ENCODE results near the gene UBE2E2.

Gene UBE2E2

GRCh38 chr3:23588547-23588946, 385.4 kb downstream of the UBE2E2 start:
- H3K79me2 ChIP-seq (ENCODE audit: insufficient read depth, low read length) = no peaks in the 10 kb centered on the region
- H3K27ac ChIP-seq (ENCODE audit: low read depth, low read length, poor library complexity, severe bottlenecking) = no peak overlapping the region
- H3K4me2 ChIP-seq (ENCODE audit: low read length) = no peak overlapping the region
- no peaks in the 10 kb centered on the region for H3K27me3 ChIP-seq (ENCODE audit: insufficient read depth, low read length)
- H3K36me3 ChIP-seq (ENCODE audit: insufficient read depth, low read length) = no peaks in the 10 kb centered on the region
- H4K20me1 ChIP-seq (ENCODE audit: insufficient read depth, low read length) = no peaks in the 10 kb centered on the region
- peaks cover 28% of the 10 kb centered on the region for H3K4me1 ChIP-seq (ENCODE audit: insufficient read depth, low read length, severe bottlenecking)
- H3F3A ChIP-seq (ENCODE audit: insufficient read depth, low read length) = no peaks in the 10 kb centered on the region
- no peak overlapping the region for H2AFZ ChIP-seq (ENCODE audit: low read length)
- H3K9me3 ChIP-seq (ENCODE audit: low read length) = no peaks in the 10 kb centered on the region
- H3K4me3 ChIP-seq (ENCODE audit: low read depth, low read length, poor library complexity, severe bottlenecking) = no peak overlapping the region
- no peak overlapping the region for H3K9ac ChIP-seq (ENCODE audit: low read length)
- no peak for TF ChIP-seq EZH2 (IDR thresholded peaks at IDR 0.05; ENCODE audit: borderline replicate concordance, low read length)
- TF ChIP-seq CTCF (IDR thresholded peaks at IDR 0.05; ENCODE audit: low read length) = no peak
- H3K9me2 ChIP-seq (ENCODE audit: low read depth, low read length) = no peaks in the 10 kb centered on the region

GRCh38 chr3:23589602-23590001, 386.5 kb downstream of the UBE2E2 start:
- Histone ChIP-seq H3F3A (ENCODE audit: insufficient read depth, low read length) (no peaks in the 10 kb centered on the region), H3K27me3 (ENCODE audit: insufficient read depth, low read length) (no peaks in the 10 kb centered on the region), H4K20me1 (ENCODE audit: insufficient read depth, low read length) (no peaks in the 10 kb centered on the region), H3K9me3 (ENCODE audit: low read length) (no peaks in the 10 kb centered on the region), H3K36me3 (ENCODE audit: insufficient read depth, low read length) (no peaks in the 10 kb centered on the region), H2AFZ (ENCODE audit: low read length) (no peak overlapping the region), H3K4me3 (ENCODE audit: low read depth, low read length, poor library complexity, severe bottlenecking) (no peak overlapping the region), H3K79me2 (ENCODE audit: insufficient read depth, low read length) (no peaks in the 10 kb centered on the region), H3K4me2 (ENCODE audit: low read length) (no peak overlapping the region), H3K9ac (ENCODE audit: low read length) (no peak overlapping the region), H3K9me2 (ENCODE audit: low read depth, low read length) (no peaks in the 10 kb centered on the region), H3K27ac (ENCODE audit: low read depth, low read length, poor library complexity, severe bottlenecking) (no peak overlapping the region), H3K4me1 (ENCODE audit: insufficient read depth, low read length, severe bottlenecking) (peaks cover 38% of the 10 kb centered on the region)
- TF ChIP-seq CTCF (IDR thresholded peaks at IDR 0.05; ENCODE audit: low read length) (no peak), EZH2 (IDR thresholded peaks at IDR 0.05; ENCODE audit: borderline replicate concordance, low read length) (no peak)

- Histone ChIP-seq H3F3A (ENCODE audit: insufficient read depth, low read length) (no peaks in the 10 kb centered on the region), H3K36me3 (ENCODE audit: insufficient read depth, low read length) (no peaks in the 10 kb centered on the region), H3K4me2 (ENCODE audit: low read length) (peak overlapping the region; percentile 37; the same call in 1 of the 2 replicates)
Observed at GRCh38 chr3:23590424-23591273, 387.5 kb downstream of the UBE2E2 start.

More at GRCh38 chr3:23590424-23591273, 387.5 kb downstream of the UBE2E2 start:
- H3K27me3 ChIP-seq (ENCODE audit: insufficient read depth, low read length) = no peaks in the 10 kb centered on the region
- TF ChIP-seq CTCF (IDR thresholded peaks at IDR 0.05; ENCODE audit: low read length) = no peak
- no peak for TF ChIP-seq EZH2 (IDR thresholded peaks at IDR 0.05; ENCODE audit: borderline replicate concordance, low read length)
- H3K4me1 ChIP-seq (ENCODE audit: insufficient read depth, low read length, severe bottlenecking) = peaks cover 41% of the 10 kb centered on the region
- no peak overlapping the region for H3K4me3 ChIP-seq (ENCODE audit: low read depth, low read length, poor library complexity, severe bottlenecking)
- H3K79me2 ChIP-seq (ENCODE audit: insufficient read depth, low read length) = no peaks in the 10 kb centered on the region
- H3K27ac ChIP-seq (ENCODE audit: low read depth, low read length, poor library complexity, severe bottlenecking) = no peak overlapping the region
- no peaks in the 10 kb centered on the region for H3K9me3 ChIP-seq (ENCODE audit: low read length)
- no peak overlapping the region for H2AFZ ChIP-seq (ENCODE audit: low read length)
- no peaks in the 10 kb centered on the region for H3K9me2 ChIP-seq (ENCODE audit: low read depth, low read length)
- H3K9ac ChIP-seq (ENCODE audit: low read length) = 0 out of 2 replicates have a peak overlapping the region, but pooled peaks have one; percentile 6
- no peaks in the 10 kb centered on the region for H4K20me1 ChIP-seq (ENCODE audit: insufficient read depth, low read length)
